ENCODE measurements around the gene PCCA.

The PCCA gene

GRCh38 chr13:100534147-100534843 is 445.4 kb downstream of the PCCA start:
- Histone ChIP-seq H3K27ac (ENCODE audit: low read depth, low read length) (no peak overlapping the region), H3K9me3 (ENCODE audit: control insufficient read depth, insufficient read depth, low read length) (no peaks in the 10 kb centered on the region), H3K9ac (ENCODE audit: low read depth, low read length) (no peak overlapping the region), H3K4me3 (ENCODE audit: low read depth, low read length) (no peak overlapping the region), H3K36me3 (ENCODE audit: control insufficient read depth, insufficient read depth, low read length) (peaks cover 3% of the 10 kb centered on the region; the same call in 1 of the 2 replicates), H3K4me1 (ENCODE audit: control insufficient read depth, insufficient read depth, low read length) (peaks cover 13% of the 10 kb centered on the region), H3K27me3 (ENCODE audit: control insufficient read depth, insufficient read depth, low read length) (no peaks in the 10 kb centered on the region)

GRCh38 chr13:100534911-100535310 is 446.0 kb downstream of the PCCA start:
- Histone ChIP-seq H3K9me3 (ENCODE audit: control insufficient read depth, insufficient read depth, low read length) (no peaks in the 10 kb centered on the region), H3K27ac (ENCODE audit: low read depth, low read length) (no peak overlapping the region), H3K4me1 (ENCODE audit: control insufficient read depth, insufficient read depth, low read length) (peaks cover 12% of the 10 kb centered on the region), H3K4me3 (ENCODE audit: low read depth, low read length) (no peak overlapping the region), H3K9ac (ENCODE audit: low read depth, low read length) (no peak overlapping the region), H3K36me3 (ENCODE audit: control insufficient read depth, insufficient read depth, low read length) (no peaks in the 10 kb centered on the region; the same call in 1 of the 2 replicates), H3K27me3 (ENCODE audit: control insufficient read depth, insufficient read depth, low read length) (no peaks in the 10 kb centered on the region)

GRCh38 chr13:100535426-100536135 is 446.7 kb downstream of the PCCA start:
- peaks cover 6% of the 10 kb centered on the region for H3K4me1 ChIP-seq (ENCODE audit: control insufficient read depth, insufficient read depth, low read length)
- H3K27me3 ChIP-seq (ENCODE audit: control insufficient read depth, insufficient read depth, low read length): no peaks in the 10 kb centered on the region
- no peak overlapping the region for H3K9ac ChIP-seq (ENCODE audit: low read depth, low read length)
- H3K9me3 ChIP-seq (ENCODE audit: control insufficient read depth, insufficient read depth, low read length): no peaks in the 10 kb centered on the region
- H3K36me3 ChIP-seq (ENCODE audit: control insufficient read depth, insufficient read depth, low read length): no peaks in the 10 kb centered on the region; the same call in 1 of the 2 replicates
- H3K27ac ChIP-seq (ENCODE audit: low read depth, low read length): no peak overlapping the region
- H3K4me3 ChIP-seq (ENCODE audit: low read depth, low read length): no peak overlapping the region

GRCh38 chr13:100536643-100537180 is 447.8 kb downstream of the PCCA start:
- H3K9me3 ChIP-seq (ENCODE audit: control insufficient read depth, insufficient read depth, low read length): no peaks in the 10 kb centered on the region
- H3K9ac ChIP-seq (ENCODE audit: low read depth, low read length): no peak overlapping the region
- H3K4me3 ChIP-seq (ENCODE audit: low read depth, low read length): no peak overlapping the region
- H3K36me3 ChIP-seq (ENCODE audit: control insufficient read depth, insufficient read depth, low read length): no peaks in the 10 kb centered on the region
- H3K4me1 ChIP-seq (ENCODE audit: control insufficient read depth, insufficient read depth, low read length): no peaks in the 10 kb centered on the region
- no peak overlapping the region for H3K27ac ChIP-seq (ENCODE audit: low read depth, low read length)
- H3K27me3 ChIP-seq (ENCODE audit: control insufficient read depth, insufficient read depth, low read length): no peaks in the 10 kb centered on the region

- no peaks in the 10 kb centered on the region for H3K27me3 ChIP-seq (ENCODE audit: control insufficient read depth, insufficient read depth, low read length)
- no peak overlapping the region for H3K9ac ChIP-seq (ENCODE audit: low read depth, low read length)
- no peaks in the 10 kb centered on the region for H3K9me3 ChIP-seq (ENCODE audit: control insufficient read depth, insufficient read depth, low read length)
- H3K36me3 ChIP-seq (ENCODE audit: control insufficient read depth, insufficient read depth, low read length): no peaks in the 10 kb centered on the region
- H3K4me3 ChIP-seq (ENCODE audit: low read depth, low read length): no peak overlapping the region
- peaks cover under 1% of the 10 kb centered on the region; the same call in 1 of the 2 replicates for H3K4me1 ChIP-seq (ENCODE audit: control insufficient read depth, insufficient read depth, low read length)
- no peak overlapping the region for H3K27ac ChIP-seq (ENCODE audit: low read depth, low read length)
Observed at GRCh38 chr13:100537486-100537885, 448.6 kb downstream of the PCCA start.

GRCh38 chr13:100537951-100538462 is 449.1 kb downstream of the PCCA start:
- Histone ChIP-seq H3K4me3 (ENCODE audit: low read depth, low read length) (no peak overlapping the region), H3K4me1 (ENCODE audit: control insufficient read depth, insufficient read depth, low read length) (peaks cover 4% of the 10 kb centered on the region; the same call in 1 of the 2 replicates)

GRCh38 chr13:100540621-100541020 is 451.7 kb downstream of the PCCA start:
- no peak overlapping the region for H3K9ac ChIP-seq (ENCODE audit: low read depth, low read length)

More at GRCh38 chr13:100537951-100538462, 449.1 kb downstream of the PCCA start:
- Histone ChIP-seq H3K9ac (ENCODE audit: low read depth, low read length) (no peak overlapping the region), H3K9me3 (ENCODE audit: control insufficient read depth, insufficient read depth, low read length) (no peaks in the 10 kb centered on the region), H3K27ac (ENCODE audit: low read depth, low read length) (no peak overlapping the region), H3K36me3 (ENCODE audit: control insufficient read depth, insufficient read depth, low read length) (no peaks in the 10 kb centered on the region), H3K27me3 (ENCODE audit: control insufficient read depth, insufficient read depth, low read length) (no peaks in the 10 kb centered on the region)

GRCh38 chr13:100541897-100542825 is 453.3 kb downstream of the PCCA start:
- no peak overlapping the region for H3K4me3 ChIP-seq (ENCODE audit: low read depth, low read length)
- H3K4me1 ChIP-seq (ENCODE audit: control insufficient read depth, insufficient read depth, low read length): peaks cover 4% of the 10 kb centered on the region; the same call in 1 of the 2 replicates
- no peaks in the 10 kb centered on the region for H3K27me3 ChIP-seq (ENCODE audit: control insufficient read depth, insufficient read depth, low read length)
- H3K9ac ChIP-seq (ENCODE audit: low read depth, low read length): no peak overlapping the region
- no peak overlapping the region for H3K27ac ChIP-seq (ENCODE audit: low read depth, low read length)
- H3K9me3 ChIP-seq (ENCODE audit: control insufficient read depth, insufficient read depth, low read length): no peaks in the 10 kb centered on the region
- no peaks in the 10 kb centered on the region for H3K36me3 ChIP-seq (ENCODE audit: control insufficient read depth, insufficient read depth, low read length)

More at GRCh38 chr13:100540621-100541020, 451.7 kb downstream of the PCCA start:
- no peaks in the 10 kb centered on the region for H3K27me3 ChIP-seq (ENCODE audit: control insufficient read depth, insufficient read depth, low read length)
- H3K9me3 ChIP-seq (ENCODE audit: control insufficient read depth, insufficient read depth, low read length): no peaks in the 10 kb centered on the region
- no peak overlapping the region for H3K27ac ChIP-seq (ENCODE audit: low read depth, low read length)
- no peaks in the 10 kb centered on the region for H3K36me3 ChIP-seq (ENCODE audit: control insufficient read depth, insufficient read depth, low read length)
- H3K4me3 ChIP-seq (ENCODE audit: low read depth, low read length): no peak overlapping the region
- peaks cover 4% of the 10 kb centered on the region; the same call in 1 of the 2 replicates for H3K4me1 ChIP-seq (ENCODE audit: control insufficient read depth, insufficient read depth, low read length)

- peaks cover 4% of the 10 kb centered on the region; the same call in 1 of the 2 replicates for H3K4me1 ChIP-seq (ENCODE audit: control insufficient read depth, insufficient read depth, low read length)
Observed at GRCh38 chr13:100542826-100543156, 453.9 kb downstream of the PCCA start.

GRCh38 chr13:100543872-100544602 is 455.1 kb downstream of the PCCA start:
- Histone ChIP-seq H3K4me3 (ENCODE audit: low read depth, low read length) (no peak overlapping the region), H3K9ac (ENCODE audit: low read depth, low read length) (no peak overlapping the region), H3K27me3 (ENCODE audit: control insufficient read depth, insufficient read depth, low read length) (no peaks in the 10 kb centered on the region), H3K36me3 (ENCODE audit: control insufficient read depth, insufficient read depth, low read length) (no peaks in the 10 kb centered on the region), H3K27ac (ENCODE audit: low read depth, low read length) (no peak overlapping the region), H3K4me1 (ENCODE audit: control insufficient read depth, insufficient read depth, low read length) (peaks cover 4% of the 10 kb centered on the region; the same call in 1 of the 2 replicates), H3K9me3 (ENCODE audit: control insufficient read depth, insufficient read depth, low read length) (no peaks in the 10 kb centered on the region)

More at GRCh38 chr13:100542826-100543156, 453.9 kb downstream of the PCCA start:
- Histone ChIP-seq H3K27me3 (ENCODE audit: control insufficient read depth, insufficient read depth, low read length) (no peaks in the 10 kb centered on the region), H3K9me3 (ENCODE audit: control insufficient read depth, insufficient read depth, low read length) (no peaks in the 10 kb centered on the region), H3K27ac (ENCODE audit: low read depth, low read length) (no peak overlapping the region), H3K9ac (ENCODE audit: low read depth, low read length) (no peak overlapping the region), H3K4me3 (ENCODE audit: low read depth, low read length) (no peak overlapping the region), H3K36me3 (ENCODE audit: control insufficient read depth, insufficient read depth, low read length) (no peaks in the 10 kb centered on the region)

Data from HUES48 (cell line).